OCI-M2 (cell line): Measurements from ENCODE around the gene ETV4.
"Not testable (repeated sequence)": the region's sequence is repeated elsewhere in the genome, so short reads cannot be mapped to it uniquely, and the experiment has no call there.

Experiments
- DNase-seq: peaks from one replicate; lab custom pipeline; 2025; ENCODE audit not compliant: unreplicated experiment; lab: John Stamatoyannopoulos, UW

ETV4 gene

DNA sequence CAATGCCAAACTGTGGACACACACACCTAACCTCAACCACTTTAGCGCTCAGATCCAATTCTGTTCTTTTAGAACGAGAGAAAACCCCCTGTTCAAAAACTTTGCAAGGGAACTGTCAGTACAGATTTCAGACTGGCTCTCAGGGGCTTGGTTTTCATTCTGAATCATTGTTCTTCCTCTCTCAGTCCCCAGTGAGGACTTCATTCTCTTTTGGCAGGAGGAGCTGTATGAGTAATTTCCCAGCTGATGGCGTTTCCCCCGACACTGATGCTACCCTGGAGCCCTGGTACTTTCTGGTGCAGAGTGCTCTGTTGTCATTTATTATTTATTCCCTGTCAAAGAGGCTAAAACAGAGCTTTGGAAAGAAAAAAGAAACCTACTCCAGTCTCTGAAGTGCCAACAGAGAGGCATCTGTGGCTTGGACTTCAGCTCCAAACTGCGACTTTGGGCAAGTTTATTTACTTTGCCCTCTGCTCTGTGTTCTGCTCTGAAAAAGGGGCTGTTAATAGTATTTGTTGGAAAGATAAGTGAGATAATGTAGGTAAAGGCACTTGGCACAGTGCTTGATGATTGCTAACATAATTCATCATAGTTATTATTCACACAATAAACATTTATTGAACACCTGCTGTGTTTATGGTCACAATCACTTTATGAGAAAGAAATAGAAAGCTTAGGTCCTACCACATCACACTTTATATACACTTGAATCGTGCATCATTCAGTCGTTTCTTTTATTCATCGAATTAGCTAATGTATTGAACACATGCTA is 28.3 kb downstream of the ETV4 start:
- no peak for DNase-seq

DNA sequence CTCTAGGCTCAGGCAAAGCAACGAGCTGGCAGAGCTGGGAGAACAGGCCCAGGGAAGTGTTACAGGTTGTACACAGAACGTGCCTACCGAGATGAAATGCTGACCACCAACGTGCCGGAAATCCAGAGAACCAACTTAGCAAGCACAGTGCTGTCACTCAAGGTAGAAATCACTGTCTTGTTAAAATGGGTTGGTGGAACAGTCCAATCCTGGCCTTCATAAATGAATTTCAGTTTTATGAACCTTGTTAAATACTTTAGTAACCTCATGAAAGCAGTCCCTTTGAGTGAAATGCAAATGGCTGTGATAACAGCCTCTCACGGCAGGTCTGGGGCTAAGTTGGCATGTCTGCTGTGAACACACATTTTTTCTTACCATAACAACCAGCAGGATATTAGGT is 29.0 kb downstream of the ETV4 start:
- no peak for DNase-seq

DNA sequence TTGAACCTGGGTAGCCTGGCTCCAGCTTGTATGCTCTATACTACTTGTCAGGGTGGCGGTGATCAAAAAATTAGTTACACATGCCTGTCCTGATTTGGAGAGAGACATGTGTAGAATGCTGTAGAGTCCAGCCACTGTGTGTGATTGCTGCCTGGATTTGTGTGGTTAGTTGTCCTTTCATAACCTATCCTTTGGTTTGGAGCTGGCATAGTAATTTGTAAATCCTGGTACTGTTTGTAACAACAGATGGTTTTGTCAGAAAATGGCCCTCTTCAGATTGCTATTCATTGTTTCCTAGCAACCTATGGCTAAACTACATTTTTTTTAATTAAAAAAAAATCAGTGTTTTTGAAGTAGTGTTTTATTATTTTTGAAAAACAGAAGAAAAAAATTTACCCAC is 30.5 kb downstream of the ETV4 start:
- no peak for DNase-seq

DNA sequence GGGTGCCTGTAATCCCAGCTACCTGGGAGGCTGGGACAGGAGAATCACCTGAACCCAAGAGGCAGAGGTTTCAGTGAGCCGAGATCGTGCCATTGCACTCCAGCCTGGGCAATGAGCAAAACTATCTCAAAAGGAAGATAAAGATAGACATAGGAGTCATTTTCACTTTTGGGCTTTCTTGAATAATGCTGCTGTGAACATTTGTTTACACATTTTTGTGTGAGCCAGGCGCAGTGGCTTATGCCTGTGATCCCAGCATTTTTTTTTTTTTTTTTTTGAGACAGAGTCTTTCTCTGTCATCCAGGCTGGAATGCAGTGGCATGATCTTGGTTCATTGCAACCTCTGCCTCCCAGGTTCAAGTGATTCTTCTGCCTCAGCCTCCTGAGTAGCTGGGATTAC is 34.9 kb downstream of the ETV4 start:
- DNase-seq, result not testable (repeated sequence)

DNA sequence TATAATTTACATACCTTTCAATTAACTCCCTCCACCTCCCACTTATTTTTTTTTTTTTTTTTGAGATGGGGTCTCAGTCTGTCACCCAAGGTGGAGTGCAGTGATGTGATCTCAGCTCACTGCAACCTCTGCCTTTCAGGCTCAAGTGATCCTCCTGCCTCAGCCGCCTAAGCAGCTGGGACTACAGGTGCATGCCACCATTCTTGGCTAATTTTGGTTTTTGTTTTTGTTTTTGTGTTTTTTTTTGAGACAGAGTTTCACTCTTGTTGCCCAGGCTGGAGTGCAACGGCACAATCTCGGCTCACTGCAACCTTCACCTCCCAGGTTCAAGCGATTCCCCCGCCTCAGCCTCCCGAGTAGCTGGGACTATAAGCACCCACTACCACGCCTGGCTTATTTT is 36.7 kb downstream of the ETV4 start:
- not testable (repeated sequence) for DNase-seq

DNA sequence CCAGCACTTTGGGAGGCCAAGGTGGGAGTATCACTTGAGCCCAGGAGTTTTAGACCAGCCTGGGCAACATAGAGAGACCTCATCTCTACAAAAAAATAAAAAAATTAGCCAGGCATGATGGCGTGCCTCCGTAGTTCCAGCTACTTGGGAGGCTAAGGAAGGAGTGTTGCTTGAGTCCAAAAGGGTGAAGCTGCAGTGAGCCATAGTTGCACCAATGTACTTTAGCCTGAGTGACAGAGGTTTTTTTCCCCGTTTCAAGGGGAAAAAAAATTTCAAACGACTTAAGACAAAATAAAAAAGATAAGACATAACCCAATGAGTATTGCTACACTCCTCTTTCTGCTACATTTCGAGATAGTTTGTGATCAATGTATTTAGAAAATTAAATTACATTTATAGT is 55.5 kb downstream of the ETV4 start:
- DNase-seq, result no peak

- DNase-seq, result peak; percentile 72
These were observed 62.2 kb downstream of the ETV4 start, which contains the start of gene DHX8 for GRCh38 chr17:43483674-43484551. Gene DHX8 (plus strand): TSS chr17:43483975. CDS start chr17:43484038, 63 bp downstream.

DNA sequence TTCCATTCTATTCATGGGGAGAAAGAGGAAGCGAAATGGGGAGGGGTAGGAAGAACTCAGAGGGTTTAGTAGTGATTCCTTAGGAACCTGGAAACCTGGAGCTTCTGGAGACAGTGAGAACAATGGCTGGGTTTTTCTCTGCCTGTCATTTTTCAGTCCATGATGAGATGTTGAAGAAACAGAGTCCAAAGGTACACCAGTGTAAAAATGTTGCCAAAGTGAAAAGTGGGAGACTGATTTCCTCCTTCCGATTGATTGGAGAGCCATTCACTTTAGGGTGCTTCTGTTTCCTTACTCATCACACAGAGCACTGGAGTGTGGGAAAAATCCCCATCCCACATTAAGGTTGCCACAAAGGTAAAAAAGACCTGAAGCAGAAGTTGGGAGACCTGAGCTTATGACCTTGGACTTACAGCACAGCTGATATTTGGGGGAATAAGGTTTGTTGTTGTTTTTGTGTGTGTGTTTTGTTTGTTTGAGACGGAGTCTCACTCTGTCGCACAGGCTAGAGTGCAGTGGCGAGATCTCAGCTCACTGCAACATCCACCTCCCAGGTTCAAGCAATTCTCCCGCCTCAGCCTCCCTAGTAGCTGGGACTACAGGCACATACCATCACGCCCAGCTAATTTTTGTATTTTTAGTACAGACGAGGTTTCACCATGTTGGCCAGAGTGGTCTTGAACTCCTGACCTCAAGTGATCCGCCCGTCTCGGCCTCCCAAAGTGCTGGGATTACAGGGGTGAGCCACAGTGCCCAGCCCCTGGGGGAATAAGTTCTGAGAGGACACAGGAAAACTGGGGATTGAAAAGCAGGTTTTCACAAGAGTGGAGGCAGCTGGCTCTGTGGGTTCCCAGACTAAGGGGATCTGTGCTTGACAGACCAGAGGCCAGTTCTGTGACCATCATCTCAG is 63.8 kb downstream of the ETV4 start:
- DNase-seq, result no peak

GRCh38 chr17:43479948-43480347 is 66.2 kb downstream of the ETV4 start:
- DNase-seq, result no peak
